ENCODE data around the gene PPP1R14B. TPM values are rescaled to one million over a fixed set of nuclear protein-coding genes. Genes with fewer than 3 reads are reported as not detected.
A peak's percentile ranks its signal among the peaks of the same experiment; 100 is the strongest.

The PPP1R14B gene
- total RNA-seq, 1 experiment from 2014 or later: 583 TPM

DNA sequence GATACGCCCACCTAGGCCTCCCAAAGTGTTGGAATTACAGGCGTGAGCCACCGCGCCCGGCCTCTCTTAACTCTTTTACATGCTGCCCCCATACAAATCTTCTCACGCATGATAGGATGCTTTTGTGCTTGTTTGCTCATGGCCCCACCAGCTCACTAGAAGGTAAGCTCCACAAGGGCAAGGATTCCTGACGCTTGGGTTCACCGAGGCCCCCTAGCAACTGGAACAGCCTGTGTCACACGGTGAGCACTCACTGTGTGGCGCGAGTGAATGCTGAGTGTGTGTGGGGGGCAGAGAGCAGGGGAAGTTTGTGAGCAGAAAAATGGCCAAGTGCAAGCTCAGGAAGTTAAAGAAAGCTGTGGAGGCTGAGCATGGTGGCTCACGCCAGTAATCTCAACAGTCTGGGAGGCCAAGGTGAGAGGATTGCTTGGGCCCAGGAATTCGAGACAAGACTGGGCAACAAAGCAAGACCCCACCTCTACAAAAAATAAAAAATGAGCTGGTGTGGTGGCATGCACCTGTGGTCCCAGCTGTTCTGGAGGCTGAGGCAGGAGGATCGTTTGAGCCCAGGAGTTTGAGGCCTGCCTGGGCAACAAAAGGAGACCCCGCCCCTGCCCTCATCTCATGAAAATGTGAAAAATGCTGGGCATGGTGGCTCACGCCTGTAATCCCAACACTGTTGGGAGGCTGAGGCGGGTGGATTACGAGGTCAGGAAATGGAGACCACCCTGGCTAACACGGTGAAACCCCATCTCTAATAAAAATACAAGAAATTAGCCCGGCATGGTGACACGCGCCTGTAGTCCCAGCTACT, 35.4 kb upstream of the PPP1R14B start:
- no peak overlapping the region for H3K27ac Mint-ChIP-seq (ENCODE audit: low read depth, unreplicated experiment)
- no peak for DNase-seq (ENCODE audit: unreplicated experiment)
- intact Hi-C loops (cut with micrococcal nuclease): no loop called here
- H3K4me3 Mint-ChIP-seq (ENCODE audit: unreplicated experiment): no peak overlapping the region
- POLR2A ChIA-PET: interaction anchor here (0.6 to 8.2 kb wide), 7 partner anchors 12 to 249 kb away, joined by 3 to 125 read pairs (median 4); partner anchors contain the start of gene PRDX5
- CTCF ChIA-PET: interaction anchor here (0.8 to 9.9 kb wide), 4 partner anchors 10 to 31 kb away, joined by 3 to 96 read pairs (median 8); partner anchors contain the start of genes CATSPERZ and PLCB3
- H3K36me3 Mint-ChIP-seq (ENCODE audit: insufficient read depth, unreplicated experiment): peaks cover 54% of the 10 kb centered on the region
- TF ChIP-seq, protein P1, sequence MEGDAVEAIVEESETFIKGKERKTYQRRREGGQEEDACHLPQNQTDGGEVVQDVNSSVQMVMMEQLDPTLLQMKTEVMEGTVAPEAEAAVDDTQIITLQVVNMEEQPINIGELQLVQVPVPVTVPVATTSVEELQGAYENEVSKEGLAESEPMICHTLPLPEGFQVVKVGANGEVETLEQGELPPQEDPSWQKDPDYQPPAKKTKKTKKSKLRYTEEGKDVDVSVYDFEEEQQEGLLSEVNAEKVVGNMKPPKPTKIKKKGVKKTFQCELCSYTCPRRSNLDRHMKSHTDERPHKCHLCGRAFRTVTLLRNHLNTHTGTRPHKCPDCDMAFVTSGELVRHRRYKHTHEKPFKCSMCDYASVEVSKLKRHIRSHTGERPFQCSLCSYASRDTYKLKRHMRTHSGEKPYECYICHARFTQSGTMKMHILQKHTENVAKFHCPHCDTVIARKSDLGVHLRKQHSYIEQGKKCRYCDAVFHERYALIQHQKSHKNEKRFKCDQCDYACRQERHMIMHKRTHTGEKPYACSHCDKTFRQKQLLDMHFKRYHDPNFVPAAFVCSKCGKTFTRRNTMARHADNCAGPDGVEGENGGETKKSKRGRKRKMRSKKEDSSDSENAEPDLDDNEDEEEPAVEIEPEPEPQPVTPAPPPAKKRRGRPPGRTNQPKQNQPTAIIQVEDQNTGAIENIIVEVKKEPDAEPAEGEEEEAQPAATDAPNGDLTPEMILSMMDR (IDR thresholded peaks at IDR 0.05; ENCODE audit: unreplicated experiment): no peak
- H3K4me1 Mint-ChIP-seq (ENCODE audit: insufficient read depth, unreplicated experiment): peaks cover 10% of the 10 kb centered on the region
- no TSS peak for BruUV-seq (replicated peaks)
- H3K27me3 Mint-ChIP-seq (ENCODE audit: insufficient read depth, unreplicated experiment): no peaks in the 10 kb centered on the region
- no peaks in the 10 kb centered on the region for H3K9me3 Mint-ChIP-seq (ENCODE audit: unreplicated experiment)

GRCh38 chr11:64278576-64279190, 31.9 kb upstream of the PPP1R14B start:
- no peaks in the 10 kb centered on the region for H3K9me3 Mint-ChIP-seq (ENCODE audit: unreplicated experiment)
- intact Hi-C loops (cut with micrococcal nuclease): no loop called here
- POLR2A ChIA-PET: interaction anchor here (1.0 to 8.2 kb wide), 2 partner anchors 8 to 24 kb away, joined by 4 to 125 read pairs; no protein-coding TSS in a partner anchor
- no TSS peak for BruUV-seq (replicated peaks)
- CTCF ChIA-PET: interaction anchor here (1.3 to 4.5 kb wide), 3 partner anchors 24 to 77 kb away, joined by 3 to 37 read pairs (median 23); partner anchors contain the start of gene CATSPERZ
- no peaks in the 10 kb centered on the region for H3K27me3 Mint-ChIP-seq (ENCODE audit: insufficient read depth, unreplicated experiment)
- TF ChIP-seq, protein P1 (IDR thresholded peaks at IDR 0.05; ENCODE audit: unreplicated experiment): no peak
- H3K4me3 Mint-ChIP-seq (ENCODE audit: unreplicated experiment): no peak overlapping the region
- H3K4me1 Mint-ChIP-seq (ENCODE audit: insufficient read depth, unreplicated experiment): peaks cover 4% of the 10 kb centered on the region
- no peak for DNase-seq (ENCODE audit: unreplicated experiment)
- peaks cover 55% of the 10 kb centered on the region for H3K36me3 Mint-ChIP-seq (ENCODE audit: insufficient read depth, unreplicated experiment)
- no peak overlapping the region for H3K27ac Mint-ChIP-seq (ENCODE audit: low read depth, unreplicated experiment)

- peak; percentile 90 for DNase-seq (ENCODE audit: unreplicated experiment)
- BruUV-seq (replicated peaks): no TSS peak
- Mint-ChIP-seq H3K36me3 (ENCODE audit: insufficient read depth, unreplicated experiment) (peaks cover 49% of the 10 kb centered on the region), H3K4me3 (ENCODE audit: unreplicated experiment) (peak overlapping the region; percentile 14), H3K27ac (ENCODE audit: low read depth, unreplicated experiment) (peak overlapping the region; percentile 79), H3K27me3 (ENCODE audit: insufficient read depth, unreplicated experiment) (no peaks in the 10 kb centered on the region), H3K4me1 (ENCODE audit: insufficient read depth, unreplicated experiment) (peaks cover 4% of the 10 kb centered on the region), H3K9me3 (ENCODE audit: unreplicated experiment) (no peaks in the 10 kb centered on the region)
- TF ChIP-seq, protein P1 (IDR thresholded peaks at IDR 0.05; ENCODE audit: unreplicated experiment): no peak
- intact Hi-C loops (cut with micrococcal nuclease): no loop called here
- ChIA-PET CTCF (interaction anchor here (0.6 to 4.5 kb wide), 6 partner anchors 26 to 676 kb away, joined by 3 to 37 read pairs (median 5); partner anchors contain the start of gene CATSPERZ), POLR2A (interaction anchor here (0.6 to 3.0 kb wide), 21 partner anchors 9 to 591 kb away, joined by 3 to 24 read pairs (median 5); partner anchors contain the start of genes ESRRA, GPR137, NUDT22 and PLCB3)
Measured at GRCh38 chr11:64276653-64277431, 30.1 kb upstream of the PPP1R14B start.

Measured in MCF 10A (cell line).